PC-9 (cell line): ENCODE data around the gene AKR1A1. TPM values are rescaled to one million over a fixed set of nuclear protein-coding genes. Genes with fewer than 3 reads are reported as not detected.

ENCODE experiments used
- BruUV-seq: library from RNA; stranded (reverse); fragments of 400-500 nt; replicated peaks from 2 replicates; lab custom pipeline; 2021; lab: Mats Ljungman, UMichigan
- CTCF ChIA-PET: fragments of 300-600 bp; sonication (Branson Sonifier 250); formaldehyde crosslinking; loops from one replicate; lab custom pipeline; 2022; ENCODE audit warnings: antibody characterized with exemption; lab: Charles Lee
- POLR2A ChIA-PET: fragments of 300-600 bp; sonication (Branson Sonifier 250); formaldehyde crosslinking; loops from one replicate; lab custom pipeline; 2022; ENCODE audit warnings: antibody characterized with exemption; ENCODE audit not compliant: unreplicated experiment; lab: Charles Lee
- DNase-seq, 2 experiments: peaks; one replicate each; pipeline versions ENCODE4 v3.0.0 to v3.0.0-alpha.2; 2015 to 2022; ENCODE audit warnings: mixed read lengths in 1 of 2
- H2AFZ ChIP-seq: fragments of 200-600 bp; sonication (generic); 2 replicates; pipeline ENCODE4 v1.8.1; 2017; ENCODE audit warnings: antibody characterized with exemption
- H3F3A ChIP-seq: fragments of 200-600 bp; sonication (generic); 2 replicates; pipeline ENCODE4 v1.8.1; 2017; ENCODE audit warnings: antibody characterized with exemption, mild to moderate bottlenecking, low read depth; ENCODE audit not compliant: insufficient read depth
- H3K27ac ChIP-seq: fragments of 200-600 bp; sonication (generic); 2 replicates; pipeline ENCODE4 v1.6.1; 2016; ENCODE audit warnings: mixed run types
- H3K27me3 ChIP-seq: fragments of 200-600 bp; sonication (generic); 2 replicates; pipeline ENCODE4 v1.6.1; 2016; ENCODE audit warnings: low read depth, mixed run types; ENCODE audit not compliant: insufficient read depth
- H3K36me3 ChIP-seq: fragments of 200-600 bp; sonication (generic); 2 replicates; pipeline ENCODE4 v1.6.1; 2016; ENCODE audit warnings: low read depth, mixed run types
- H3K4me1 ChIP-seq: fragments of 200-600 bp; sonication (generic); replicated peaks from 2 replicates; pipeline ENCODE4 v1.6.1; 2016; ENCODE audit warnings: mixed run types; ENCODE audit not compliant: insufficient read depth
- H3K4me2 ChIP-seq: fragments of 200-600 bp; sonication (generic); 2 replicates; pipeline ENCODE4 v1.6.1; 2017; ENCODE audit warnings: mixed run types
- H3K4me3 ChIP-seq: fragments of 200-600 bp; sonication (generic); 2 replicates; pipeline ENCODE4 v1.6.1; 2016; ENCODE audit warnings: mixed run types
- H3K79me2 ChIP-seq: fragments of 200-600 bp; sonication (generic); 2 replicates; pipeline ENCODE4 v1.6.1; 2017; ENCODE audit warnings: low read depth, mixed run types
- H3K9me2 ChIP-seq: fragments of 200-600 bp; sonication (generic); 2 replicates; pipeline ENCODE4 v1.8.1; 2017; ENCODE audit warnings: mild to moderate bottlenecking; ENCODE audit not compliant: insufficient read depth
- H3K9me3 ChIP-seq: fragments of 200-600 bp; sonication (generic); 2 replicates; pipeline ENCODE4 v1.8.1; 2016; ENCODE audit warnings: low read depth; ENCODE audit not compliant: insufficient read depth
- H4K20me1 ChIP-seq: fragments of 200-600 bp; sonication (generic); 2 replicates; pipeline ENCODE4 v1.8.1; 2017; ENCODE audit not compliant: insufficient read depth
- CTCF ChIP-seq: fragments of 200-600 bp; sonication (generic); conservative IDR thresholded peaks from 2 replicates; pipeline ENCODE4 v1.6.1; 2017; ENCODE audit warnings: mixed run types, antibody characterized with exemption, mild to moderate bottlenecking, moderate library complexity
- EZH2 ChIP-seq: fragments of 200-600 bp; sonication (generic); IDR thresholded peaks from 2 replicates; pipeline ENCODE4 v1.8.0; 2017; ENCODE audit warnings: antibody characterized with exemption, low read depth
- intact Hi-C: fragments of 100-400 bp; cut with micrococcal nuclease; formaldehyde crosslinking; loops from one replicate; pipeline ENCODE4 v1.10.0; 2022; ENCODE audit not compliant: unreplicated experiment
- total RNA-seq: library from RNA; stranded (reverse); gene quantifications from 2 replicates; pipeline ENCODE4 v1.2.3, GENCODE V29; 2021

Gene AKR1A1
- total RNA-seq, 1 experiment from 2014 or later, result 202 TPM

- Histone ChIP-seq H3K4me1 (peaks cover 14% of the 10 kb centered on the region; the same call in 1 of the 2 replicates), H3K4me2 (no peak overlapping the region), H3K27ac (no peak overlapping the region), H3K36me3 (no peaks in the 10 kb centered on the region), H3K9me2 (no peaks in the 10 kb centered on the region), H2AFZ (no peak overlapping the region), H4K20me1 (no peaks in the 10 kb centered on the region), H3K9me3 (no peaks in the 10 kb centered on the region), H3K79me2 (no peaks in the 10 kb centered on the region), H3K4me3 (no peak overlapping the region), H3F3A (0 out of 2 replicates have a peak, but pooled peaks cover 9% of the 10 kb centered on the region), H3K27me3 (no peaks in the 10 kb centered on the region)
- POLR2A ChIA-PET, result interaction anchor here (0.7 kb wide), 1 partner anchor 468 kb away, joined by 7 read pairs; no protein-coding TSS in a partner anchor
- intact Hi-C loops, result no loop called here
- CTCF ChIA-PET, result no interaction called here
- TF ChIP-seq EZH2, result no peak
- no peak for TF ChIP-seq CTCF
- no peak for DNase-seq
- BruUV-seq, result no TSS peak
Measured at GRCh38 chr1:45543581-45544417, 6.8 kb upstream of the AKR1A1 start.

GRCh38 chr1:45544530-45544929 lies 6.1 kb upstream of the AKR1A1 start:
- no TSS peak for BruUV-seq
- Histone ChIP-seq H3K36me3 (no peaks in the 10 kb centered on the region), H3K27ac (no peak overlapping the region), H2AFZ (no peak overlapping the region), H3K79me2 (no peaks in the 10 kb centered on the region), H4K20me1 (no peaks in the 10 kb centered on the region), H3K4me2 (no peak overlapping the region), H3K27me3 (no peaks in the 10 kb centered on the region), H3K4me3 (no peak overlapping the region), H3K9me3 (no peaks in the 10 kb centered on the region), H3K9me2 (no peaks in the 10 kb centered on the region), H3K4me1 (peaks cover 14% of the 10 kb centered on the region; the same call in 1 of the 2 replicates), H3F3A (peaks cover 10% of the 10 kb centered on the region; the same call in 1 of the 2 replicates)
- CTCF ChIA-PET, result no interaction called here
- TF ChIP-seq CTCF (no peak), EZH2 (no peak)
- no peak for DNase-seq
- intact Hi-C loops, result no loop called here
- POLR2A ChIA-PET, result no interaction called here

GRCh38 chr1:45545019-45545493 lies 5.6 kb upstream of the AKR1A1 start:
- H3K27me3 ChIP-seq, result no peaks in the 10 kb centered on the region
- H3F3A ChIP-seq, result peaks cover 15% of the 10 kb centered on the region; the same call in 1 of the 2 replicates
- no peaks in the 10 kb centered on the region; the same call in 1 of the 2 replicates for H3K79me2 ChIP-seq
- no peak overlapping the region for H3K27ac ChIP-seq
- DNase-seq, result no peak
- H3K4me3 ChIP-seq, result no peak overlapping the region
- BruUV-seq, result no TSS peak
- ChIA-PET POLR2A (interaction anchor here (0.6 to 1.0 kb wide), 2 partner anchors 9 to 20 kb away, joined by 3 to 9 read pairs; no protein-coding TSS in a partner anchor), CTCF (interaction anchor here (0.7 to 1.2 kb wide), 3 partner anchors 9 to 1057 kb away, joined by 3 to 6 read pairs (median 4); no protein-coding TSS in a partner anchor)
- TF ChIP-seq CTCF (no peak), EZH2 (no peak)
- H3K9me3 ChIP-seq, result no peaks in the 10 kb centered on the region
- no peaks in the 10 kb centered on the region for H4K20me1 ChIP-seq
- H3K4me1 ChIP-seq, result peaks cover 18% of the 10 kb centered on the region
- H3K9me2 ChIP-seq, result no peaks in the 10 kb centered on the region
- H3K4me2 ChIP-seq, result no peak overlapping the region
- H3K36me3 ChIP-seq, result no peaks in the 10 kb centered on the region
- intact Hi-C loops, result no loop called here
- peak overlapping the region; percentile 71; the same call in 1 of the 2 replicates for H2AFZ ChIP-seq
